Fibroblast of villous mesenchyme (primary cell): ENCODE results near the gene ADCY3. TPM values are rescaled to one million over a fixed set of nuclear protein-coding genes. Genes with fewer than 3 reads are reported as not detected.

Experiments
- DNase-seq: peaks from one replicate; pipeline ENCODE4 v3.0.0-alpha.2; 2010; ENCODE audit warnings: low read depth
- H3K4me3 ChIP-seq: 2 replicates; pipeline ENCODE4 v1.5.1; 2011; ENCODE audit warnings: low read depth, mild to moderate bottlenecking, low read length
- total RNA-seq: library from RNA; depleted of rRNA; stranded (reverse); fragments of >200 nt; gene quantifications from 2 replicates; pipeline ENCODE4 v1.2.3, GENCODE V29; 2012
- TF ChIP-seq, protein P1 (sequence below): IDR thresholded peaks from 2 replicates; pipeline ENCODE4 v1.5.1; 2012; ENCODE audit warnings: low read depth, mild to moderate bottlenecking, low read length; ENCODE audit not compliant: insufficient read depth

Gene ADCY3
- total RNA-seq, 1 donor = 43.2 TPM

DNA sequence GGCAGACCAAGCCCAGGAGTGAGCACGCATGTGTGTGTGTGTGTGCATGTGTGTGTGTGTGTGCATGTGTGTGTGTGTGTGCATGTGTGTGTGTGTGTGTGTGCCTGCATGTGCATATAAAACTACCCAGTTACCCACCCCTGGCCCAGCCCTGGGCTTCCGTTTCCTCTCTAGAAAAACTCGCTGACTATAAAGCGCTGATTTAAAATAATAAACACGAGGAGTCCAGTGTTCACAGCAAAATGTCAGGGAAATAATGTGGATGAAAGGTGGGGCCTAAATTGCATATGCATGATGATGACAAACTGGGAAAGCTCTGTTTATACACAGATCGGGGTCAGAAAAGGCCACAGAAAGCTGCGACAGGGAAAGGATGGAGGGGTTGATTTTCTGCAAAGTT lies 7.5 kb downstream of the ADCY3 start:
- H3K4me3 ChIP-seq = no peak overlapping the region
- no peak for DNase-seq
- TF ChIP-seq, protein P1, sequence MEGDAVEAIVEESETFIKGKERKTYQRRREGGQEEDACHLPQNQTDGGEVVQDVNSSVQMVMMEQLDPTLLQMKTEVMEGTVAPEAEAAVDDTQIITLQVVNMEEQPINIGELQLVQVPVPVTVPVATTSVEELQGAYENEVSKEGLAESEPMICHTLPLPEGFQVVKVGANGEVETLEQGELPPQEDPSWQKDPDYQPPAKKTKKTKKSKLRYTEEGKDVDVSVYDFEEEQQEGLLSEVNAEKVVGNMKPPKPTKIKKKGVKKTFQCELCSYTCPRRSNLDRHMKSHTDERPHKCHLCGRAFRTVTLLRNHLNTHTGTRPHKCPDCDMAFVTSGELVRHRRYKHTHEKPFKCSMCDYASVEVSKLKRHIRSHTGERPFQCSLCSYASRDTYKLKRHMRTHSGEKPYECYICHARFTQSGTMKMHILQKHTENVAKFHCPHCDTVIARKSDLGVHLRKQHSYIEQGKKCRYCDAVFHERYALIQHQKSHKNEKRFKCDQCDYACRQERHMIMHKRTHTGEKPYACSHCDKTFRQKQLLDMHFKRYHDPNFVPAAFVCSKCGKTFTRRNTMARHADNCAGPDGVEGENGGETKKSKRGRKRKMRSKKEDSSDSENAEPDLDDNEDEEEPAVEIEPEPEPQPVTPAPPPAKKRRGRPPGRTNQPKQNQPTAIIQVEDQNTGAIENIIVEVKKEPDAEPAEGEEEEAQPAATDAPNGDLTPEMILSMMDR = no peak

DNA sequence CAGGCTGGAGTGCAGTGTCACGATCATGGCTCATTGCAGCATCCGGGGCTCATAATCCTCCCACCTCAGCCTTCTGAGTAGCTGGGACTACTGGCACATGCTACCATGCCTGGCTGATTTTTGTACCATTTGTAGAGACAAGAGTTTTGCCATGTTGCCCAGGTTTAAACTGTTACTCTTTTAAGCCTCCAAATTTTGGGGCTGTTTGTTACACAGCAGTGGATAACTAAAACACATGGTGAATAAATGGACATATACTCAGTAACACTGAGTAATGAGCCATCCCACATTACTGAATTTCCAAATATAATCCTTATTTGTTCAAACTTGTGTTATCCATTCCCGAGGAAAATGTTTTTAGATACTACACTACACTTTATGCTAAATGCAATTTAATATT lies 9.8 kb downstream of the ADCY3 start:
- no peak for DNase-seq
- no peak overlapping the region for H3K4me3 ChIP-seq

DNA sequence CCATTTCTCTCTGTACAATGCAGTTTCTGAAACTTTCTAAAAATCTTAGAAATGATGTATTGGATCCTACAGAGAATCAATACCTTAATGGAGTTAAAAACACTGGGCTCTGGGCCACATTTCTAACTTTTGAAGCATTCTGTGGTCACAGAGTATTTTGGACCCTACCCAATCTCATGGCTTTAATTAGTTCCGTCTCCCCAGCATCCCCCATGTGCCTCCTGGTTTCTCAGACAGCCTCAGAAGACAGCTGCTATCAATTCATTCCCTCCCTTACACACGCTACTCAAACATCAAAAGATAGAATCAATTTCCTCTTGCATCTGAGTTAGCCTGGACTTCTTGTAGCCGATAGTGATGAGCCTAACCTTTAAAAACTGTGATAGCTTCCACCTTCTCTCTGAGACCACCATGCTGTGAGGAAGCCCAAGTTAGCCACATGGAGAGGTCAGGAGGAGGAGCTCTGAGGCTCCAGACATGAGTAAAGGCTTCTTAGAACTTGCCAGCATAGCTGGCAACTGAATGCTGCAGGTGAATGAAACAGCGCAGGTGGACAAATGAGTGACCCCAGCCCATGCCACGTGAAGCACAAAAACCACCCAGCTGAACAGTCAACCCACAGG lies 10.4 kb downstream of the ADCY3 start:
- TF ChIP-seq, protein P1 = no peak
- peak; percentile 44 for DNase-seq
- no peak overlapping the region for H3K4me3 ChIP-seq

More for the DNA sequence above, 9.8 kb downstream of the ADCY3 start:
- TF ChIP-seq, protein P1 = no peak

DNA sequence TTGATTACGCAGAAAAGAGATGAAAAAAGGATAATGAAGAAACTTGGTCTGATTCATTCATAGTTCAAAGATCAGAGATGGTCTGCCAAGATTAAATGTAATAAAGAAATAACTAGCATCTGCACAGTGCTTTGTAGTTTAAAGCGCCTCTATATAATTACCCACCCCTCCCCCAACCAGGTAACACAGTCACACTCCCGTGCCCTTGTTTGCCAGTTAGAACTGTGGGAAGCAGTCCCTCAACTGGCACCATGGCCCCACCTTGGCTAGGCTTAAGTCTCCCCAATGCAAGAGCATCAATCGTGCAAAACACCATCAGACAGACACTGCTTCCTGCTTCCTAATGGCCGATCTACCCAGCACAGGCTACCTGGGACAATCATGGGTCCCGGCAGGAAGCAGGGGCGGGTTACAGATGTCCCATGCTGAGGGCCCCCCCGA lies 11.6 kb downstream of the ADCY3 start:
- H3K4me3 ChIP-seq = no peak overlapping the region
- TF ChIP-seq, protein P1 = no peak
- DNase-seq = no peak

DNA sequence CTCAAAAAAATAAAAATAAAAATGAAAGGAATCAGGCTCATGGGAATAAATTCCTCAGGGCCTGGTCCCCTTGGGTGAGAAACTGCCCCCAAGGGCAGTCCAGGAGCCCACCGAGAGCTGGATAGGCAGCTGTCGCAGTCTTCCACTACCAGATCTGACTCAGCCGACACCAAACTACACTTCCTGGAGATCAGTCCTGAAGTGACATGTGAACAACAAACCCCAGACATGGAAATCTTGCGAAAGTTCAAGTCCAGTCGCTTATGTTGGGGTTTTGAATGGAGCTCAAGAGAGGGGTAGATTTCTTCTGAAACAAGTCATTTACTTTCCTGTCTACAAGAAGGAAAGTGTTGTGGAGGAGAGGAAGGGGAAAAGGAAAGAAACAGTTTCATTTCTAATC lies 12.9 kb downstream of the ADCY3 start:
- DNase-seq = peak; percentile 73
- no peak overlapping the region for H3K4me3 ChIP-seq
- TF ChIP-seq, protein P1 = no peak

DNA sequence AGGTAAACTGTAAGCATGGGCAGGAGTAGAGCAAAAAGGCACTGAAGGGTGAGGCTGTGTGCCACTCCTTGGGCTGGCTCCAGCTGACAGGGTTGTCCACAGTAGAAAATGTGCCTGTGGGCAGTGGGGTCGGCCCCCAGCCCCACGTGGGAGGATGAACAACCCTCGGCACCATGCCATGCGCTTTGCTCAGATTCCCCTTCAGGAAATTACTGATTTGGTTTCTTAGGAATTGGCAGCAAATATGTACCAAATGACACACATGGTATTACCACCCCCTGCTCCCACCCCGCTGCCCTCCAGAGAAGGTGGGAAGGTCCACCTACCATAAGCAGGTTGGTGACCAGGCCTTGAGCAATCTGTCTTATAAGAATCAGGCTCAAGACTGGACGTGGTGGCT lies 13.6 kb downstream of the ADCY3 start:
- TF ChIP-seq, protein P1 = no peak
- DNase-seq = no peak
- H3K4me3 ChIP-seq = no peak overlapping the region
